ENCODE data around the gene MLF2. TPM values are rescaled to one million over a fixed set of nuclear protein-coding genes. Genes with fewer than 3 reads are reported as not detected.
"Not testable (repeated sequence)": the region's sequence is repeated elsewhere in the genome, so short reads cannot be mapped to it uniquely, and the experiment has no call there.

Gene MLF2
- total RNA-seq, 2 experiments from 2014 or later = 109 to 113 TPM

- H3K27me3 Mint-ChIP-seq (ENCODE audit: low read depth) = no peaks in the 10 kb centered on the region
- CTCF ChIA-PET = no interaction called here
- no peak for ATAC-seq
- H3K4me3 Mint-ChIP-seq = no peak overlapping the region
- H3K36me3 Mint-ChIP-seq (ENCODE audit: low read depth) = peaks cover 33% of the 10 kb centered on the region
- DNase-seq = no peak
- no peaks in the 10 kb centered on the region for H3K9me3 Mint-ChIP-seq (ENCODE audit: insufficient read depth)
- POLR2A ChIA-PET = no interaction called here
- H3K4me1 Mint-ChIP-seq (ENCODE audit: low read depth) = peaks cover 17% of the 10 kb centered on the region
- H3K27ac Mint-ChIP-seq = no peak overlapping the region
These were observed 23.8 kb downstream of the MLF2 start for GRCh38 chr12:6729186-6729585.

DNA sequence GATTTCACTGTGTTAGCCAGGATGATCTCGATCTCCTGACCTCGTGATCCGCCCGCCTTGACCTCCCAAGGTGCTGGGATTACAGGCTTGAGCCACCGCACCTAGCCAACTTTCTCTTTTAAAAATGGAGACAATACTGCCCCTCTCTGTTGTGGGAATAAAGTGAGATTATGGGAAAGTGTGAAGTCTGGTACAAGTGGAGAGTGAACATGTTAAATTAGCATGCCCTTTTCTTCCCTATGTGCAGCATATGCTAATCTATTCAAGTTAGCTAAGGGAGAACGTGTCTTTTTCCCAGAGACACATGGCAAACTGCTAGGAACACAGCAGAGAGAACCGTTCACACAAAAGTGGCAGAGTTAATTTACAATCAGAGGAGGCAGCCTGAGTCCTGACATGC lies 27.6 kb downstream of the MLF2 start:
- ChIA-PET POLR2A (interaction anchor here (3.2 kb wide), 1 partner anchor 36 kb away, joined by 69 read pairs; the partner anchor contains the start of gene ZNF384), CTCF (interaction anchor here (1.1 to 3.2 kb wide), 6 partner anchors 8 to 147 kb away, joined by 3 to 32 read pairs (median 12); partner anchors contain the start of genes MLF2, PTMS, SPSB2 and ZNF384)
- no peaks in the 10 kb centered on the region for H3K27me3 Mint-ChIP-seq (ENCODE audit: low read depth)
- peak overlapping the region; percentile 84 for H3K4me3 Mint-ChIP-seq
- H3K36me3 Mint-ChIP-seq (ENCODE audit: low read depth) = peaks cover 27% of the 10 kb centered on the region
- H3K9me3 Mint-ChIP-seq (ENCODE audit: insufficient read depth) = no peaks in the 10 kb centered on the region
- no peak for DNase-seq
- peaks cover 29% of the 10 kb centered on the region for H3K4me1 Mint-ChIP-seq (ENCODE audit: low read depth)
- H3K27ac Mint-ChIP-seq = peak overlapping the region; percentile 64
- no peak for ATAC-seq

- DNase-seq (peak; percentile 55), ATAC-seq (peak; percentile 40)
- no peaks in the 10 kb centered on the region for H3K9me3 Mint-ChIP-seq (ENCODE audit: insufficient read depth)
- POLR2A ChIA-PET = interaction anchor here (0.6 to 3.2 kb wide), 28 partner anchors 9 to 288 kb away, joined by 3 to 69 read pairs (median 4); partner anchors contain the start of genes C12orf57, CDCA3, GPR162 and LPAR5
- no peaks in the 10 kb centered on the region for H3K27me3 Mint-ChIP-seq (ENCODE audit: low read depth)
- CTCF ChIA-PET = interaction anchor here (0.7 to 3.2 kb wide), 24 partner anchors 9 to 187 kb away, joined by 3 to 32 read pairs (median 6); partner anchors contain the start of genes CDCA3, MLF2, PTMS and SPSB2
- peak overlapping the region; percentile 84 for H3K4me3 Mint-ChIP-seq
- H3K27ac Mint-ChIP-seq = peak overlapping the region; percentile 93
- peaks cover 18% of the 10 kb centered on the region for H3K36me3 Mint-ChIP-seq (ENCODE audit: low read depth)
- H3K4me1 Mint-ChIP-seq (ENCODE audit: low read depth) = peaks cover 29% of the 10 kb centered on the region
These were observed 28.5 kb downstream of the MLF2 start for GRCh38 chr12:6724409-6724797.

GRCh38 chr12:6723607-6724408 lies 29.1 kb downstream of the MLF2 start, which contains the start of gene COPS7A:
Gene COPS7A (plus strand): TSS chr12:6724046. CDS start chr12:6724657, 611 bp downstream.
- peaks cover 16% of the 10 kb centered on the region for H3K36me3 Mint-ChIP-seq (ENCODE audit: low read depth)
- peak within 1 kb of the TSS; percentile 84 for H3K4me3 Mint-ChIP-seq
- peaks cover 29% of the 10 kb centered on the region for H3K4me1 Mint-ChIP-seq (ENCODE audit: low read depth)
- ATAC-seq (peak; percentile 96), DNase-seq (peak; percentile 100)
- no peaks in the 10 kb centered on the region for H3K27me3 Mint-ChIP-seq (ENCODE audit: low read depth)
- no peaks in the 10 kb centered on the region for H3K9me3 Mint-ChIP-seq (ENCODE audit: insufficient read depth)
- CTCF ChIA-PET = interaction anchor here (0.7 to 3.2 kb wide), 25 partner anchors 10 to 186 kb away, joined by 3 to 32 read pairs (median 6); partner anchors contain the start of genes CDCA3, MLF2, PTMS and SPSB2
- H3K27ac Mint-ChIP-seq = peak within 1 kb of the TSS; percentile 93
- POLR2A ChIA-PET = interaction anchor here (0.7 to 3.2 kb wide), 29 partner anchors 10 to 287 kb away, joined by 3 to 69 read pairs (median 4); partner anchors contain the start of genes C12orf57, CDCA3, LPAR5 and MLF2

DNA sequence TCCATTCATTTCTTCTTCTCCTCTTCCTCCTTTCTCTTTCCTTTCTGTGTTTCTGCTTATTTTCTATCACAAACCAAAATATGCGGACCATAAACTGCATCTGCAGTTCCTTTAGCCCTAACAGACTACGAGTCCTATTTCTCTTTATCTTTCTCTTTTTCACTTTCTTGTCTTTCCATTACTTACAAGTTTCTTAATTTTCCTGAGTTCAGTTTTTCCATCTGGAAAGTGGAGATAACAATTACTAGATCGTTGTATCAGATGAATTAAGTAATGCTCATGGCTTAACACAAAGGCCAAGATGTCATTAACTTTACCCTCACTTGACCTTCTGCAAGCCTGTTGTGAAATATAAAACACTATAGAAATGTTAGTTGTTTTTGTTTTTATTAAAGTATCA lies 30.1 kb downstream of the MLF2 start:
- CTCF ChIA-PET = interaction anchor here (1.3 to 3.2 kb wide), 13 partner anchors 11 to 149 kb away, joined by 4 to 32 read pairs (median 12); partner anchors contain the start of genes CDCA3, MLF2, PTMS and SPSB2
- Mint-ChIP-seq H3K27ac (no peak overlapping the region), H3K4me1 (ENCODE audit: low read depth) (peaks cover 29% of the 10 kb centered on the region), H3K4me3 (no peak overlapping the region), H3K36me3 (ENCODE audit: low read depth) (peaks cover 10% of the 10 kb centered on the region), H3K27me3 (ENCODE audit: low read depth) (no peaks in the 10 kb centered on the region), H3K9me3 (ENCODE audit: insufficient read depth) (no peaks in the 10 kb centered on the region)
- no peak for ATAC-seq
- DNase-seq = no peak
- POLR2A ChIA-PET = interaction anchor here (1.1 to 3.2 kb wide), 8 partner anchors 14 to 230 kb away, joined by 3 to 69 read pairs (median 7); partner anchors contain the start of genes CDCA3, LPAR5, MRPL51 and USP5

GRCh38 chr12:6716874-6717437 lies 36.0 kb downstream of the MLF2 start:
- Mint-ChIP-seq H3K27ac (no peak overlapping the region), H3K4me1 (ENCODE audit: low read depth) (no peaks in the 10 kb centered on the region), H3K9me3 (ENCODE audit: insufficient read depth) (no peaks in the 10 kb centered on the region), H3K36me3 (ENCODE audit: low read depth) (no peaks in the 10 kb centered on the region), H3K4me3 (no peak overlapping the region), H3K27me3 (ENCODE audit: low read depth) (peaks cover 2% of the 10 kb centered on the region)
- no peak for DNase-seq
- CTCF ChIA-PET = no interaction called here
- POLR2A ChIA-PET = no interaction called here
- no peak for ATAC-seq

DNA sequence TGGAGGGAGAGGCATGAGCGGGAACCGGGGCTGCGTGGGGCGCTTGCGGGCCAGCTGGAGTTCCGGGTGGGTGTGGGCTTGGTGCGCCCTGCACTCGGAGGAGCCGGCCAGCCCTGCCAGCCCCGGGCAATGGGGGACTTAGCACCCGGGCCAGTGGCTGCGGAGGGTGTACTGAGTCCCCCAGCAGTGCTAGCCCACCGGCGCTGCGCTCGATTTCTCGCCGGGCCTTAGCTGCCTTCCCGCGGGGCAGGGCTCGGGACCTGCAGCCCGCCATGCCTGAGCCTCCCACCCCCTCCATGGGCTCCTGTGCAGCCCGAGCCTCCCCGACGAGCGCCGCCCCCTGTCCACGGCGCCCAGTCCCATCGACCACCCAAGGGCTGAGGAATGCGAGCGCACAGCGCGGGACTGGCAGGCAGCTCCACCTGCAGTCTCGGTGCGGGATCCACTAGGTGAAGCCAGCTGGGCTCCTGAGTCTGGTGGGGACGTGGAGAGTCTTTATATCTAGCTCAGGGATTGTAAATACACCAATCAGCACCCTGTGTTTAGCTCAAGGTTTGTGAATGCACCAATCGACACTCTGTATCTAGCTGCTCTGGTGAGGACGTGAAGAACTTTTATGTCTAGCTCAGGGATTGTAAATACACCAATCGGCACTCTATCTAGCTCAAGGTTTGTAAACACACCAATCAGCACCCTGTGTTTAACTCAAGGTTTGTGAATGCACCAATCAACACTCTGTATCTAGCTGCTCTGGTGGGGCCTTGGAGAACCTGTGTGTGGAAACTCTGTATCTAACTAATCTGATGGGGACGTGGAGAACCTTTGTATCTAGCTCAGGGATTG lies 36.7 kb downstream of the MLF2 start:
- H3K36me3 Mint-ChIP-seq (ENCODE audit: low read depth); H3K27me3 Mint-ChIP-seq (ENCODE audit: low read depth); H3K9me3 Mint-ChIP-seq (ENCODE audit: insufficient read depth); H3K4me3 Mint-ChIP-seq; DNase-seq; ATAC-seq; CTCF ChIA-PET; POLR2A ChIA-PET; H3K4me1 Mint-ChIP-seq (ENCODE audit: low read depth); H3K27ac Mint-ChIP-seq: not testable (repeated sequence)

DNA sequence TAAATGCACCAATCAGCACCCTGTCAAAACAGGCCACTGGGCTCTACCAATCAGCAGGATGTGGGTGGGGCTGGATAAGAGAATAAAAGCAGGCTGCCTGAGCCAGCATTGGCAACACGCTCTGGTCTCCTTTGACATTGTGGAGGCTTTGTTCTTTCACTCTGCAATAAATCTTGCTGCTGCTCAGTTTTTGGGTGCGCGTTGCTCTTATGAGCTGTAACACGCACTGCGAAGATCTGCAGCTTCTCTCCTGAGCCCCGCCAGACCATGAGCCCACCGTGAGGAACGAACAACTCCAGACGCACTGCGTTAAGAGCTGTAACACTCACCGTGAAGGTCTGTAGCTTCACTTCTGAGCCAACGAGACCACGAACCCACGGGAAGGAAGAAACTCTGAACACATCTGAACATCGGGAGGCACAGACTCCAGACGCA lies 44.0 kb downstream of the MLF2 start:
- Mint-ChIP-seq H3K9me3 (ENCODE audit: insufficient read depth) (peaks cover 7% of the 10 kb centered on the region), H3K4me1 (ENCODE audit: low read depth) (peaks cover 10% of the 10 kb centered on the region), H3K27me3 (ENCODE audit: low read depth) (peaks cover 13% of the 10 kb centered on the region), H3K27ac (peak overlapping the region; percentile 83), H3K4me3 (peak overlapping the region; percentile 44), H3K36me3 (ENCODE audit: low read depth) (peaks cover 3% of the 10 kb centered on the region)
- POLR2A ChIA-PET = interaction anchor here (0.6 to 1.6 kb wide), 8 partner anchors 10 to 403 kb away, joined by 3 to 13 read pairs (median 3); partner anchors contain the start of genes COPS7A and ZNF384
- CTCF ChIA-PET = interaction anchor here (0.9 to 3.4 kb wide), 4 partner anchors 11 to 44 kb away, joined by 3 to 12 read pairs (median 6); partner anchors contain the start of genes COPS7A, MLF2 and ZNF384
- DNase-seq (peak; percentile 50), ATAC-seq (peak; percentile 57)

DNA sequence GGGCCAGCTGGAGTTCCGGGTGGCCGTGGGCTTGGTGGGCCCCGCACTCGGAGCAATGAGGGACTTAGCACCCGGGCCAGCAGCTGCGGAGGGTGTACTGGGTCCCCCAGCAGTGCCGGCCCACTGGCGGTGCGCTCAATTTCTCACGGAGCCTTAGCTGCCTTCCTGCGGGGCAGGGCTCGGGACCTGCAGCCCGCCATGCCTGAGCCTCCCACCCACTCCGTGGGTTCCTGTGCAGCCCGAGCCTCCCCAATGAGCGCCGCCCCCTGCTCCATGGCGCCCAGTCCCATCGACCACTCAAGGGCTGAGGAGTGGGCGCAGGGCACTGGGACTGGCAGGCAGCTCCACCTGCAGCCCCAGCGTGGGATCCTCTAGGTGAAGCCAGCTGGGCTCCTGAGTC lies 44.6 kb downstream of the MLF2 start:
- not testable (repeated sequence) for H3K4me3 Mint-ChIP-seq; H3K27ac Mint-ChIP-seq; DNase-seq; H3K36me3 Mint-ChIP-seq (ENCODE audit: low read depth); ATAC-seq; H3K9me3 Mint-ChIP-seq (ENCODE audit: insufficient read depth)
- POLR2A ChIA-PET = interaction anchor here (0.6 to 1.6 kb wide), 3 partner anchors 9 to 404 kb away, joined by 3 to 13 read pairs (median 3); partner anchors contain the start of gene COPS7A
- CTCF ChIA-PET = interaction anchor here (1.5 to 3.4 kb wide), 3 partner anchors 10 to 19 kb away, joined by 5 to 12 read pairs (median 7); partner anchors contain the start of genes COPS7A and ZNF384
- H3K4me1 Mint-ChIP-seq (ENCODE audit: low read depth) = peaks cover 12% of the 10 kb centered on the region
- H3K27me3 Mint-ChIP-seq (ENCODE audit: low read depth) = peaks cover 17% of the 10 kb centered on the region

GRCh38 chr12:6703631-6704030 lies 49.3 kb downstream of the MLF2 start:
- Mint-ChIP-seq H3K4me3 (no peak overlapping the region), H3K9me3 (ENCODE audit: insufficient read depth) (no peaks in the 10 kb centered on the region)

More at GRCh38 chr12:6703631-6704030, 49.3 kb downstream of the MLF2 start:
- Mint-ChIP-seq H3K27ac (no peak overlapping the region), H3K4me1 (ENCODE audit: low read depth) (peaks cover 16% of the 10 kb centered on the region), H3K36me3 (ENCODE audit: low read depth) (no peaks in the 10 kb centered on the region), H3K27me3 (ENCODE audit: low read depth) (peaks cover 51% of the 10 kb centered on the region)
- no peak for ATAC-seq
- peak; percentile 37 for DNase-seq
- ChIA-PET CTCF (interaction anchor here (1.2 kb wide), 1 partner anchor 8 kb away, joined by 3 read pairs; no protein-coding TSS in a partner anchor), POLR2A (no interaction called here)
